CD4-positive, alpha-beta T cell (primary cell): ENCODE data around the gene CHD9. TPM values are rescaled to one million over a fixed set of nuclear protein-coding genes. Genes with fewer than 3 reads are reported as not detected.

Experiments used
- ATAC-seq: fragments of 200-7000 bp; cut with Tn5 transposase; one replicate; pipeline ENCODE4 v1.10.0; 2022; ENCODE audit warnings: mild to moderate bottlenecking; ENCODE audit not compliant: poor library complexity
- CTCF ChIA-PET: fragments of 350-600 bp; sonication (Branson Sonifier 250); formaldehyde crosslinking; loops from one replicate; lab custom pipeline; 2021; ENCODE audit warnings: antibody characterized with exemption, inconsistent platforms; lab: Charles Lee
- POLR2A ChIA-PET: fragments of 350-600 bp; sonication (Branson Sonifier 250); formaldehyde crosslinking; loops from one replicate; lab custom pipeline; 2021; ENCODE audit warnings: antibody characterized with exemption, inconsistent platforms; lab: Charles Lee
- DNase-seq, 14 experiments: peaks; one replicate each; pipeline ENCODE4 v3.0.0-alpha.2; 2013 to 2020; ENCODE audit warnings: mixed read lengths in 2 of 14
- H3K27ac ChIP-seq, 2 donors: one replicate each; pipeline versions ENCODE4 v1.5.1 to v1.7.0; 2013; ENCODE audit warnings: low read length in 2 of 2, low read depth in 1 of 2, mild to moderate bottlenecking in 1 of 2
- H3K27me3 ChIP-seq, 2 experiments: 1 replicate in 1 of 2; 2 replicates in 1 of 2; pipeline versions ENCODE4 v1.6.1 to v1.7.0; 2013; ENCODE audit warnings: low read length in 2 of 2, control low read depth in 1 of 2, mild to moderate bottlenecking in 1 of 2, moderate library complexity in 1 of 2; ENCODE audit not compliant: insufficient read depth in 2 of 2, control insufficient read depth in 1 of 2
- H3K36me3 ChIP-seq: one replicate; pipeline ENCODE4 v1.6.1; 2013; ENCODE audit warnings: low read length, control low read depth; ENCODE audit not compliant: insufficient read depth
- H3K4me1 ChIP-seq: one replicate; pipeline ENCODE4 v1.6.1; 2013; ENCODE audit warnings: low read length, control low read depth; ENCODE audit not compliant: insufficient read depth
- H3K4me3 ChIP-seq: one replicate; pipeline ENCODE4 v1.5.1; 2013; ENCODE audit warnings: mild to moderate bottlenecking, low read length, moderate library complexity
- H3K9me3 ChIP-seq, 2 experiments: 1 replicate in 1 of 2; 2 replicates in 1 of 2; pipeline versions ENCODE4 v1.6.1 to v1.7.0; 2013; ENCODE audit warnings: low read length in 2 of 2, mild to moderate bottlenecking in 2 of 2, control low read depth in 1 of 2, moderate library complexity in 1 of 2; ENCODE audit not compliant: control insufficient read depth in 1 of 2, insufficient read depth in 1 of 2
- H3K27ac Mint-ChIP-seq: one replicate; pipeline ENCODE4 v1.8.0; 2020; ENCODE audit warnings: mixed read lengths
- H3K27me3 Mint-ChIP-seq: one replicate; pipeline ENCODE4 v1.8.0; 2021; ENCODE audit warnings: mixed read lengths
- H3K36me3 Mint-ChIP-seq: one replicate; pipeline ENCODE4 v1.8.0; 2021; ENCODE audit warnings: low read depth, mixed read lengths
- H3K4me1 Mint-ChIP-seq: one replicate; pipeline ENCODE4 v1.8.0; 2021; ENCODE audit warnings: low read depth, mixed read lengths
- H3K4me3 Mint-ChIP-seq: one replicate; pipeline ENCODE4 v1.8.0; 2020; ENCODE audit warnings: mild to moderate bottlenecking, mixed read lengths
- H3K9me3 Mint-ChIP-seq: one replicate; pipeline ENCODE4 v1.8.0; 2020; ENCODE audit warnings: mixed read lengths
- intact Hi-C, 2 experiments: fragments of 100-400 bp; cut with DNase I in 1 of 2; cut with micrococcal nuclease in 1 of 2; formaldehyde crosslinking; loops; one replicate each; pipeline versions ENCODE4 v1.15.1 to v1.9.0; 2023 to 2025; cut with DNase I, micrococcal nuclease
- total RNA-seq, 174 experiments: library from RNA in 2 of 174; stranded (reverse) in 2 of 174; gene quantifications; one replicate each; pipeline ENCODE4 v1.2.3 and lab custom pipeline; 2021 to 2026
- TF ChIP-seq, protein P1 (sequence below): fragments of 200-600 bp; IDR thresholded peaks from one replicate; pipeline ENCODE4 v1.8.0; 2022; ENCODE audit warnings: antibody characterized with exemption, mild to moderate bottlenecking

CHD9 gene
- total RNA-seq, 2 experiments from 2014 or later = 28.2 to 28.8 TPM

DNA sequence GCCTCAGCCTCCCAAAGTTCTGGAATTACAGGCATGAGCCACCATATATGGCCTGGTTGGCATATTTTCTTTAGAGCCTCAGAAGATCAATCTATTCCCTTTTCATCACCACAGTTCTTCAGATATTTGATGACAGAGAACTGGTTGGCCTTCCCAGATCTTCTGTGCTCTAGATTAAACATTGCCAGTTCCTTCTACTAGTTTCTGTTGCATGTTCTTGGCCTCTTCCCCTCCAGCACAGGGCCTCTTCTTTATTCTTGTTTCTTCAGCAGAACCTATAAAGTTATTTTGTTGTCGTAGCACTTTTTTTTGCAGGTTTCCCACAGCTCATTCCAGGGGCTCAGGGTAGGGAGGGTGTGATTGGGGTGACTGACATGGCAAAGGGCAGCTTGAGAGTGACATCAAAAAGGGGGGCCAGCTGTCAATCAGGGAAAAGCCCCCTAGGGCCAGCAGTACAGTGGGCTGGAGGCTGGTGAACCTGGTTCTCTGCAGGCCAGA, 9.3 kb downstream of the CHD9 start:
- DNase-seq (no peak), ATAC-seq (no peak)
- TF ChIP-seq, protein P1, sequence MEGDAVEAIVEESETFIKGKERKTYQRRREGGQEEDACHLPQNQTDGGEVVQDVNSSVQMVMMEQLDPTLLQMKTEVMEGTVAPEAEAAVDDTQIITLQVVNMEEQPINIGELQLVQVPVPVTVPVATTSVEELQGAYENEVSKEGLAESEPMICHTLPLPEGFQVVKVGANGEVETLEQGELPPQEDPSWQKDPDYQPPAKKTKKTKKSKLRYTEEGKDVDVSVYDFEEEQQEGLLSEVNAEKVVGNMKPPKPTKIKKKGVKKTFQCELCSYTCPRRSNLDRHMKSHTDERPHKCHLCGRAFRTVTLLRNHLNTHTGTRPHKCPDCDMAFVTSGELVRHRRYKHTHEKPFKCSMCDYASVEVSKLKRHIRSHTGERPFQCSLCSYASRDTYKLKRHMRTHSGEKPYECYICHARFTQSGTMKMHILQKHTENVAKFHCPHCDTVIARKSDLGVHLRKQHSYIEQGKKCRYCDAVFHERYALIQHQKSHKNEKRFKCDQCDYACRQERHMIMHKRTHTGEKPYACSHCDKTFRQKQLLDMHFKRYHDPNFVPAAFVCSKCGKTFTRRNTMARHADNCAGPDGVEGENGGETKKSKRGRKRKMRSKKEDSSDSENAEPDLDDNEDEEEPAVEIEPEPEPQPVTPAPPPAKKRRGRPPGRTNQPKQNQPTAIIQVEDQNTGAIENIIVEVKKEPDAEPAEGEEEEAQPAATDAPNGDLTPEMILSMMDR = no peak
- ChIA-PET CTCF (no interaction called here), POLR2A (interaction anchor here (0.6 kb wide), 1 partner anchor 83 kb away, joined by 3 read pairs; no protein-coding TSS in a partner anchor)
- Mint-ChIP-seq H3K9me3 (no peaks in the 10 kb centered on the region), H3K27me3 (no peaks in the 10 kb centered on the region), H3K27ac (no peak overlapping the region), H3K4me3 (no peak overlapping the region), H3K36me3 (no peaks in the 10 kb centered on the region), H3K4me1 (peaks cover 19% of the 10 kb centered on the region)
- Histone ChIP-seq H3K4me1 (peaks cover 33% of the 10 kb centered on the region), H3K4me3 (no peak overlapping the region), H3K27me3 (no peaks in the 10 kb centered on the region), H3K9me3 (no peaks in the 10 kb centered on the region), H3K36me3 (no peaks in the 10 kb centered on the region), H3K27ac (no peak overlapping the region)
- intact Hi-C loops = no loop called here

DNA sequence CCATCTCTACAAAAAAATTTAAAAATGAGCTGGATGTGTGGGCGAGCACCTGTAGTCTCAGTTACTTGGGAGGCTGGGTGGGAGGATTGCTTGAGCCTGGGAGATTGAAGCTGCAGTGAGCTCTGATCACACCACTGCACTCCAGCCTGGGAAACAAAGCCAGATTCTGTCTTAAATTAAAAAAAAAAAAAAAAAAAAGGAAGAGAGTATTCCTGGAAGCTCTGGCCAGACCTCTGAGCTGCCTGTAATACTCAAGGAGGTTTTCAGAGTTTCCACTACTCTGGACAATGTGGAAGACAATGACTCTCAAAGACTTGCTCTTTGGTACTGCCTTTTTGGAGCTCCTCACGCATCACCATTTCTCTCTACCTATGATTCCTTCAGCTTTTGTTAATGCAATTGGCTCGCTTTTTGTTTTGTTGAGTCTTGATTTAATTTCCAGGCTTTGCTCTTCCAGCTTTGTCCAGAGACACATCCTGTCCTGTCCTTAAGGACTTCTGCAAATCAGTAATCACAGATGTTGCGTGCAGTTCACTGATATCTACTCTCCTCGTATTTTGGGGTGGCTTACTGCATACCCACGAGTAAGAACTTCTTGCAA, 10.8 kb downstream of the CHD9 start:
- DNase-seq = no peak
- H3K36me3 ChIP-seq = no peaks in the 10 kb centered on the region
- Mint-ChIP-seq H3K36me3 (no peaks in the 10 kb centered on the region), H3K4me3 (no peak overlapping the region), H3K27ac (no peak overlapping the region), H3K9me3 (no peaks in the 10 kb centered on the region), H3K4me1 (peaks cover 32% of the 10 kb centered on the region), H3K27me3 (no peaks in the 10 kb centered on the region)
- TF ChIP-seq, protein P1 = no peak
- no peaks in the 10 kb centered on the region for H3K9me3 ChIP-seq
- POLR2A ChIA-PET = interaction anchor here (0.9 kb wide), 1 partner anchor 33 kb away, joined by 3 read pairs; no protein-coding TSS in a partner anchor
- no peak for ATAC-seq
- intact Hi-C loops = no loop called here
- H3K27ac ChIP-seq = no peak overlapping the region
- H3K4me1 ChIP-seq = peaks cover 35% of the 10 kb centered on the region
- CTCF ChIA-PET = interaction anchor here (0.6 kb wide), 1 partner anchor 484 kb away, joined by 4 read pairs; no protein-coding TSS in a partner anchor
- H3K27me3 ChIP-seq = no peaks in the 10 kb centered on the region
- no peak overlapping the region for H3K4me3 ChIP-seq

DNA sequence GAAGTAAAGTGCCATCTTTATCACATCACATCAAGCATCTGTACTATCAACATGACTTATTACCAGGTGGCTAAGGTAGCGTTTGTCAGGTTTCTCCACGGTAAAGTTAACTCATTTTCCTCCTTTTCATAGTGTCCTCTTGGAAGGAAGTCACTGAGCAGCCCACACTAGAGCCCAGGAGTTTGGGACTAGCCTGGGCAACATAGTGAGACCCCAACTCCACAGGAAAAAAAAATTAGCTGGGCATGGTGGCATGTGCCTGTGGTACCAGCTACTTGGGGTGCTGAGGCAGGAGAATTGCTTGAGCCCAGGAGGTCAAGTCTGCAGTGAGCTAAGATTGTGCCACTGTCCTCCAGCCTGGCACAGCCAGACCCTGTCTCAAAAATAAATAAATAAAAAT, 12.9 kb downstream of the CHD9 start:
- peaks cover 26% of the 10 kb centered on the region for H3K4me1 Mint-ChIP-seq

More for the DNA sequence above, 12.9 kb downstream of the CHD9 start:
- Histone ChIP-seq H3K36me3 (no peaks in the 10 kb centered on the region), H3K27me3 (no peaks in the 10 kb centered on the region), H3K4me3 (no peak overlapping the region), H3K9me3 (no peaks in the 10 kb centered on the region), H3K4me1 (peaks cover 26% of the 10 kb centered on the region), H3K27ac (no peak overlapping the region)
- no peak for DNase-seq
- no peaks in the 10 kb centered on the region for H3K9me3 Mint-ChIP-seq
- H3K27me3 Mint-ChIP-seq = no peaks in the 10 kb centered on the region
- CTCF ChIA-PET = no interaction called here
- intact Hi-C loops = no loop called here
- no peak for ATAC-seq
- H3K36me3 Mint-ChIP-seq = no peaks in the 10 kb centered on the region
- TF ChIP-seq, protein P1 = no peak
- no peak overlapping the region for H3K4me3 Mint-ChIP-seq
- POLR2A ChIA-PET = no interaction called here
- H3K27ac Mint-ChIP-seq = no peak overlapping the region
